Cardiac ventricle fibroblast (primary cell): ENCODE data around the gene RNASE11. TPM values are rescaled to one million over a fixed set of nuclear protein-coding genes. Genes with fewer than 3 reads are reported as not detected.

Source experiments
- total RNA-seq: library from RNA; depleted of rRNA; stranded (reverse); fragments of >200 nt; gene quantifications from 2 replicates; pipeline ENCODE4 v1.2.3, GENCODE V29; 2015

RNASE11 gene
- not detected in 2 replicates for total RNA-seq

GRCh38 chr14:20587489-20588154 lies at the start of gene RNASE11:
Gene RNASE11 (minus strand): TSS chr14:20588001.

GRCh38 chr14:20591235-20591634 lies 3.4 kb upstream of the RNASE11 start, which contains the start of gene RNASE12:
Gene RNASE12 (minus strand): TSS chr14:20591376. CDS start chr14:20590723, 653 bp downstream.

GRCh38 chr14:20560961-20561360 lies 26.8 kb downstream of the RNASE11 start, which contains the start of gene RNASE9:
Gene RNASE9 (minus strand): TSS chr14:20561047.

Other genes with a start within 250 kb of the RNASE11 start
- gene PARP2, start 244.4 kb downstream of the RNASE11 start, total RNA-seq = 6.4 and 11.6 TPM in 2 replicates
- 13.4 and 17.6 TPM in 2 replicates for gene TEP1, start 174.5 kb downstream of the RNASE11 start, total RNA-seq
- 0.31 TPM in 1 of 2 replicates, not detected in the other for gene KLHL33, start 151.8 kb downstream of the RNASE11 start, total RNA-seq
- 27.0 and 34.1 TPM in 2 replicates for gene OSGEP, start 133.2 kb downstream of the RNASE11 start, total RNA-seq
- gene APEX1, start 132.8 kb downstream of the RNASE11 start, total RNA-seq = 156 and 173 TPM in 2 replicates
- gene PIP4P1, start 126.6 kb downstream of the RNASE11 start, total RNA-seq = 14.6 and 17.6 TPM in 2 replicates
- 17.1 and 21.0 TPM in 2 replicates for gene PNP, start 118.6 kb downstream of the RNASE11 start, total RNA-seq
- not detected in 2 replicates for gene RNASE10, start 82.5 kb downstream of the RNASE11 start, total RNA-seq
- gene RNASE9, start 27.0 kb downstream of the RNASE11 start, total RNA-seq = not detected in 2 replicates
- gene RNASE12, start 3.4 kb upstream of the RNASE11 start, total RNA-seq = not detected in 2 replicates
- gene OR6S1, start 53.7 kb upstream of the RNASE11 start, total RNA-seq = not detected in 2 replicates
- gene RNASE4, start 96.6 kb upstream of the RNASE11 start, total RNA-seq = 100.0 and 133 TPM in 2 replicates
- gene ANG, start 100.8 kb upstream of the RNASE11 start, total RNA-seq = 24.5 and 37.8 TPM in 2 replicates
- not detected in 2 replicates for gene EDDM3A, start 157.9 kb upstream of the RNASE11 start, total RNA-seq
- not detected in 2 replicates for gene EDDM3B, start 180.4 kb upstream of the RNASE11 start, total RNA-seq
- not detected in 2 replicates for gene RNASE6, start 193.3 kb upstream of the RNASE11 start, total RNA-seq
- gene RNASE1, start 214.8 kb upstream of the RNASE11 start, total RNA-seq = 1.7 and 3.6 TPM in 2 replicates